ENCODE measurements around the gene NCOA1.
"Not testable (repeated sequence)": the region's sequence is repeated elsewhere in the genome, so short reads cannot be mapped to it uniquely, and the experiment has no call there.

Gene NCOA1

DNA sequence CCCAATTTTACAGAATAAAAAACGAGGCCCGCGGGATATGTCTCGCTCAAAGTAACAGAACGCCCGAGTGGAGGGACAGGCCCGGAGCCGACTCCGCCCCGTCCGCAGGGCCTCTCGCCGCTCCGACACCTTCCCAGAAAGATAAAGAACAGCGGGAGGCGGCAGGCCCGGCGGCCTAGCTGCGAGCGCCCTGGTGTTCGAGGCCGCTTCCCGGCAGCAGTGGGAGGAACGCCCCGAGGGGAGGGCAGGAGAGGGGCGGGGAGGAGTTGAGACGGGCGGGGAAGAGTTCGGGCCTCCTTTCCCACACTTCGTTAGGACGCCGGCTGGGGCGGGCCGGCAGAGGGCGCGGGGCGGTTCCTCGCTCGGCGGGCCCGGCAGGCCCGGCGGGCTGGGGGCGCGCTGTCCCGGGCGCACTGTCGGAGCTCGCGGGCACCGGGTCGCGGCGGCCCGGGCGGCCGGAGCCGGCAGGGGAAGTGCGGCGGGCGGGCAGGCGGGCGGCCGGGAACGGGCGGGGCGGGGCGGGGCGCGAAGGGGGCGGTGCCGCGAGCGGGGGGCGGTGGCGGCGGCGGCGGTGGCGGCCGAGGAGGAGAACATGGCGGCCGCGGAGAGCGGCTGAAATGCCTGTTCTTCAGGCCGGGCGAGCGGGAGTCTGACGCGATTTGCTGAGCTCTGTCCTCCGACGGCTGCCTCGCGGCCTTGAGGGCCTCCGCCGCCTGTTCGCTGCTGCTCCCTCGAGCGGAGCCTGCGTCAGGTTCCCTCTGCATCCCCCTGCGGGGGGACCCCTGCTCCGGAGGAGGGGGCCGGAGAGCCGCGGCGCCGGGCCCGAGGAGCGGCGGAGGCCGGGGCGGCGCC, at the start of gene NCOA1:
NCOA1 (plus strand) TSS at position 565 of the 852 bp plus-strand sequence. CDS start 167,424 bp downstream, outside the sequence.
- DNase-seq (ENCODE audit: low read depth in 2 of 2) = peak; percentile 75 to 79

DNA sequence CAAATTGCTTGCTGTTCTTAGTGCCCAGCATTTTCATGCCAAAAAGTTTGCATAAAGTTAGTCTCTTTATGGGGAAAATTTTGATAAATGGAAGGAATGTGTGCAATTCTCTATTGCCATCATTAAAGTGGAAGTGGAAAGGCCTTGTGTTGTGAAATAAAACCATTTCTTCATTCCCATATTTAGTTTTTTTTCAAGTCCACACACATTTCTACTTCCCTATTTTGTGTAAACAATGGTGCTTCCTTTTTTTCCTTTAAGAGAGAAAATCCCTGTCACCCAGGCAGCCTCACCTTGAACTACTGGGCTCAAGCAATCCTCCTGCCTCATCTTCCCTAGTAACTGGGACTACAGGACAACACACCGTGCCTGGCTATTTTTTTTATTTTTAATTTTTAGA, 42.3 kb upstream of the NCOA1 start:
- no peak for DNase-seq (ENCODE audit: low read depth in 2 of 2)

DNA sequence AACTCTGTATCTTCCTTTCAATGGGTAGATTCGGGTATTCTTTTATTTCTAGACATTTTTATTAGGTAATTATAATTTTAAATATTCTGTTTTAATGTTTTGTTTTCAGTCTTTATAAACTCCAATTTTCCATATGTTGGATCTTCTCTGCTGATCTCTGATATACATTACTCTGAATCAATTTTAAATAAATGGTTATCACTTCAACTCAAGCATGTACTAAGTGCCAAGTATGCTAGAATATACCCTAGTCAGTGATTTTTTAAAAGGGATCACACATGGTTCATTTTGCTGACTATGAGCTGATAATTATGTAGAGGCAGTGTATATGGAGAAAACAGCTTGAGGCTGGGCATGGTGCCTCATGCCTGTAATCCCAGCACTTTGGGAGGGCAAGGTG, 41.7 kb upstream of the NCOA1 start:
- DNase-seq (ENCODE audit: low read depth in 2 of 2) = no peak

GRCh38 chr2:24451805-24452501, 39.1 kb upstream of the NCOA1 start:
- DNase-seq (ENCODE audit: low read depth in 2 of 2) = no peak

- no peak for DNase-seq (ENCODE audit: low read depth in 2 of 2)
Observed at GRCh38 chr2:24452502-24452885, 38.6 kb upstream of the NCOA1 start.

- no peak for DNase-seq (ENCODE audit: low read depth in 2 of 2)
Observed at GRCh38 chr2:24453379-24454073, 37.5 kb upstream of the NCOA1 start.

DNA sequence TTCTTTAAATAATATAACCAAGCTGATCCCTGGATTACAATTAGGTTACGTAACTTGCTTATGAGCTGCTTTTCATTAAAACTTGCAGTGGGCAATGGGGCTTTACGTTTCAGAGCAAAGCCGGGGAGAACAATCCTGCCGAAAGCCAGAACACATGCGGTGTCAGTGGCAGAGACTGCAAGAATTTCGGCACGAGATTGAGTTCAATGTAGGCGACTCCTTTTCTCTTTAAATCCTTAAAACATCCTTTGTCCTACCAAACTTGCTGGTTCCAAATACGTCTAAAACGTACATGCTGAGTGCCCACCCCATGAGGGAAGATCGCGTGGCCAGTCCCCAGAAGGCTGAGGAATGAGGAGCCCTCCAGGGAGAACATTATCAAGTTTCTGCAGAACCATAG, 36.8 kb upstream of the NCOA1 start:
- no peak for DNase-seq (ENCODE audit: low read depth in 2 of 2)

DNA sequence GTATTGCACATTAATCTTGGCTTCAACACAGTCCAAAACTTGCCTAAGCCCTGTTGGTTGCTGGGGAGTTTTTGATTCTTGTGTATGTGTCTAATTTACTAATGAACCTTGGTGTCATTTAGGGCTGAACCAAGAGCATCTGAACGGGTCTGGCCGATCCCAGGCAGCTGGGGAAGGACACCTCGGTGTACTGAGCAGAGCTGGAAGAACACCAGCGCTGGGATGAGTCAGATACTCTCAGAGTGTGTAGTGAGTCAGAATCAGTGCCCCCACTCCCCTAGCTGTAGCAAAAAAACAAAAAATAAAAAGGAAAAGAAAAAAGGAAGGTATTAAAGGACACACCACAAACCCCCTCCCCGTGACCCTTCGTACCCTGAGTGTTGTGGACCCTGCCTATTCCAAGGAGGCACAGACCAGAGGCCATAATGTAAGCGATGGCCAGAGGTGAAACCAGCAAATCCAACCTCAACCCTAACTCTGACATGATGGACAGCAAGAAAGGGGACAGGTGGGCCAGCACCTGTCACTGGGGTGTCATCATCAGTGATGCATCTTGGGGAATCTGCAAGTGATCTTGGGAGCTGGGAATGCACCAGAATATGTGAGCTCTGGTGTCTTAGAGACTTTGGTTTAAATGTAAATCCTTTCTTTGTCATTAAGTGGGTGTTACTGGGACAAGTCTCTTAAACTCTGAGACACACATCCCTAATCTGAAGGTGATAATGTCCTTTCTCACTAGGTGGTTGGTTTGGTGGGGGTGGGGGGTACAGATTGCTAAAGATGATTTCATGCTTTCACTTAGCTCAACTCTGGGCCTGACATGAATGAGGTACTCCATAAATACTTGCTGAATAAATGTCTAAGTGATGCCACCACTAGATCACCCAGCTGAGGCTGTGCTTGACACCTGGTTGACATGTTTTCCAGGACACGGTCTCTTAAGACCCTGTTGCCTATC, 34.2 kb upstream of the NCOA1 start:
- DNase-seq (ENCODE audit: low read depth in 2 of 2) = no peak

GRCh38 chr2:24457696-24458386, 33.2 kb upstream of the NCOA1 start:
- DNase-seq (ENCODE audit: low read depth in 2 of 2) = no peak

DNA sequence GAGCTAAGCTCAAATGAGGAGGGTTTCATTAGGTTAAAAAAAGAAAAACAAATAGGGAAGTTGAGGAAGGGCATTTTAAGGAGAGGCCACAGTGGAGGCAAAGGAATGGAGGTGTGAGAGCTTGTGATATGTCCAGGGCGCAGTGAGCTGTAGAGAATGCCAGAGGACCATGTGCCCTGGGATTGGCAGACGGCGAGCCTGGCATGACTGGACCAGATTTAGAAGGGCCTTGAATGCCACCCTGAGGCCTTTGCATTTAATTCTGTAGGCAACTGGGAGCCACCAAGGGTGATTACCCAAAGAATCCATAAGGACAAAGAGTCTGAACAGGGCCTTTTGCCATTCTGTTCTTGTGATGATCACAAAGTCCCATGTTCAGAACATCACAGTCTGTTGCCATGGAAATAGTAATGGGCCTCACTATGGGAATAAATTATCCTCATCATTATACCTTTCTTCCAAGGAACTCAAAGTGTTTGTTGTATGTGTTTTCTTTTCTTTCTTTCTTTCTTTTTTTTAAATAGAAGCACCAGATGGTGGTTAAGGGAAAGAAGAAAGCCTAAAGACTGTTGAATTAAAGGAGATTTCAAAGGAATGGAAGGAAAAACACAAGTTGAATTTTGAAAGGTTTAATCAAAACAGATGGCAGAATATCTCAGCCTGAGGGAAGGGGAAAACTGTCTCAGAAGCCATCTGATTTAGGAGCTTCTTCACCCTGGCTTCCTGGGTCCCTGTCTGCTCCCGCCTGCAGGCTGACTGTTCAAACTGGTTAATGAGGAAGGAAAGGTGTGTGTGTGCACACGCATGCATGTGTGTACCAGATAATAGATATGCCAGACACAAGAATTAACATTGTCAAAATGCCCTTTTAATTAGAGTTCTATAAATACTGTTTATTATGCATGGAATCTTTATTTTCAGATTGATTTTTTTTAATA, 31.6 kb upstream of the NCOA1 start:
- DNase-seq (ENCODE audit: low read depth in 2 of 2) = no peak

GRCh38 chr2:24461685-24462084, 29.4 kb upstream of the NCOA1 start:
- no peak for DNase-seq (ENCODE audit: low read depth in 2 of 2)

- no peak for DNase-seq (ENCODE audit: low read depth in 2 of 2)
Observed at GRCh38 chr2:24463271-24463670, 27.8 kb upstream of the NCOA1 start.

GRCh38 chr2:24466871-24467870, 23.9 kb upstream of the NCOA1 start:
- DNase-seq (ENCODE audit: low read depth in 2 of 2) = no peak

DNA sequence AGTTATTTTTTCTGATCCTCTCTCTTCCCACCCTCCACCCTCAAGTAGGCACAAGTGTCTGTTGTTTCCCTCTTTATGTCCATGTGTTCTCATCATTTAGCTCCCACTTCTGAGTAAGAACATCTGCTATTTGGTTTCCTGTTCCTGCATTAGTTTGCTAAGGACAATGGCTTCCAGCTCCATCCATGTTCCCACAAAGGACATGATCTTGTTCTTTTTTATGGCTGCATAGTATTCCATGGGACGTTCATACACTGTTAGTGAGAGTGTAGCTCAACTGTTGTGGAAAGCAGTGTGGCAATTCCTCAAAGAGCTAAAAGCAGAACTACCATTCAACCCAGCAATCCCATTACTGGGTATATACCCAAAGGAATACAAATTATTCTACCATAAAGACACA, 22.6 kb upstream of the NCOA1 start:
- not testable (repeated sequence) for DNase-seq (ENCODE audit: low read depth in 2 of 2)

- no peak for DNase-seq (ENCODE audit: low read depth in 2 of 2)
Observed at GRCh38 chr2:24469148-24469650, 21.9 kb upstream of the NCOA1 start.

- no peak for DNase-seq (ENCODE audit: low read depth in 2 of 2)
Observed at GRCh38 chr2:24471662-24472061, 19.4 kb upstream of the NCOA1 start.

- DNase-seq (ENCODE audit: low read depth in 2 of 2) = no peak
Observed at GRCh38 chr2:24472416-24472815, 18.6 kb upstream of the NCOA1 start.

GRCh38 chr2:24473626-24474025, 17.4 kb upstream of the NCOA1 start:
- no peak for DNase-seq (ENCODE audit: low read depth in 2 of 2)

Measured in stimulated activated CD8-positive, alpha-beta memory T cell treated with anti-CD3 and anti-CD28 coated beads, Interleukin-7, amount 100 ng/mL, for 1 hour (primary cell).